HepG2 (cell line): ENCODE data around the gene RAC3. TPM values are rescaled to one million over a fixed set of nuclear protein-coding genes. Genes with fewer than 3 reads are reported as not detected.
A peak's percentile ranks its signal among the peaks of the same experiment; 100 is the strongest.

Experiments
- AGO1 ChIP-seq: fragments of 200-400 bp; formaldehyde crosslinking; IDR thresholded peaks from 2 replicates; pipeline ENCODE4 v1.6.1; 2017; ENCODE audit warnings: mild to moderate bottlenecking, low read depth, low read length, moderate library complexity; ENCODE audit not compliant: poor library complexity, severe bottlenecking
- AGO2 ChIP-seq: fragments of 200-400 bp; formaldehyde crosslinking; optimal IDR thresholded peaks from 2 replicates; pipeline ENCODE3; 2017; ENCODE audit warnings: mild to moderate bottlenecking, low read depth, low read length, moderate library complexity
- EED ChIP-seq: sonication (generic); formaldehyde crosslinking; IDR thresholded peaks from 2 replicates; pipeline ENCODE4 v1.5.0; 2020; ENCODE audit warnings: mild to moderate bottlenecking, missing genetic modification reagents
- FOXC1 ChIP-seq: sonication (generic); formaldehyde crosslinking; IDR thresholded peaks from 2 replicates; pipeline ENCODE4 v1.8.0; 2022; ENCODE audit warnings: mild to moderate bottlenecking, missing genetic modification reagents, borderline replicate concordance
- GTF2F1 ChIP-seq: fragments of 150-350 bp; IDR thresholded peaks from 2 replicates; pipeline ENCODE4 v1.6.1; 2014; ENCODE audit warnings: low read length
- HNRNPK ChIP-seq: fragments of 200-400 bp; formaldehyde crosslinking; IDR thresholded peaks from 2 replicates; pipeline ENCODE4 v1.6.1; 2018; ENCODE audit warnings: low read length, low read depth, moderate library complexity, mild to moderate bottlenecking; ENCODE audit not compliant: poor library complexity, severe bottlenecking
- MIXL1 ChIP-seq: IDR thresholded peaks from 2 replicates; pipeline ENCODE4 v1.6.1; 2016
- MTA1 ChIP-seq: sonication (generic); formaldehyde crosslinking; IDR thresholded peaks from 2 replicates; pipeline ENCODE4 v1.4.0; 2020; ENCODE audit warnings: missing genetic modification reagents, mild to moderate bottlenecking, borderline replicate concordance
- PAF1 ChIP-seq: IDR thresholded peaks from 2 replicates; pipeline ENCODE4 v1.6.1; 2016; ENCODE audit warnings: missing genetic modification reagents, missing compliant biosample characterization
- PHF20 ChIP-seq: sonication (generic); formaldehyde crosslinking; IDR thresholded peaks from 2 replicates; pipeline ENCODE4 v1.5.0; 2020; ENCODE audit warnings: mild to moderate bottlenecking, missing genetic modification reagents
- POLR2G ChIP-seq: fragments of 200-400 bp; formaldehyde crosslinking; IDR thresholded peaks from 2 replicates; pipeline ENCODE4 v1.6.1; 2018; ENCODE audit warnings: mild to moderate bottlenecking, low read depth, low read length, moderate library complexity
- RBFOX2 ChIP-seq: fragments of 200-400 bp; formaldehyde crosslinking; IDR thresholded peaks from 2 replicates; pipeline ENCODE4 v1.6.1; 2017; ENCODE audit warnings: low read depth, mild to moderate bottlenecking, low read length
- RBM39 ChIP-seq: fragments of 200-400 bp; formaldehyde crosslinking; IDR thresholded peaks from one replicate; pipeline ENCODE4 v1.6.1; 2018; ENCODE audit warnings: antibody characterized with exemption, mild to moderate bottlenecking, low read depth, low read length; ENCODE audit not compliant: poor library complexity, severe bottlenecking
- SP1 ChIP-seq, 2 experiments: fragments of 450-650 bp in 1 of 2; sonication (generic) in 1 of 2; formaldehyde crosslinking in 1 of 2; IDR thresholded peaks; 2 replicates each; pipeline versions ENCODE4 v1.4.0 to v1.6.1; 2016 to 2020; ENCODE audit warnings: missing genetic modification reagents in 1 of 2
- SSRP1 ChIP-seq: IDR thresholded peaks from 2 replicates; pipeline ENCODE4 v1.6.1; 2016; ENCODE audit warnings: control low read depth
- ZNF143 ChIP-seq: sonication (generic); formaldehyde crosslinking; IDR thresholded peaks from 2 replicates; pipeline ENCODE4 v1.4.0; 2020; ENCODE audit warnings: missing genetic modification reagents
- ZNF335 ChIP-seq: sonication (generic); formaldehyde crosslinking; IDR thresholded peaks from 2 replicates; pipeline ENCODE4 v1.4.0; 2020; ENCODE audit warnings: missing genetic modification reagents
- ZNF451 ChIP-seq: sonication (generic); formaldehyde crosslinking; IDR thresholded peaks from 2 replicates; pipeline ENCODE4 v1.5.0; 2020; ENCODE audit warnings: mild to moderate bottlenecking, missing genetic modification reagents
- polyA plus RNA-seq, 8 experiments: library from polyadenylated mRNA; depleted of rRNA in 3 of 8; stranded (reverse) in 7 of 8; unstranded in 1 of 8; fragments of >200 nt; fragmentation: Illumina TruSeq in 4 of 8; extraction: Trizol in 4 of 8; gene quantifications; 2 replicates each; pipeline versions ENCODE4 v1.2.1 to v1.2.3, GENCODE V29; 2011 to 2016; ENCODE audit warnings: low read depth in 4 of 8, missing spikeins in 1 of 8, mixed read lengths in 1 of 8; ENCODE audit not compliant: insufficient read depth in 1 of 8
- total RNA-seq, 5 experiments: library from RNA; depleted of rRNA; stranded (reverse); fragments of >200 nt; fragmentation: Illumina TruSeq; extraction: Trizol; gene quantifications; 2 replicates each; pipeline ENCODE4 v1.2.3, GENCODE V29; 2016; ENCODE audit warnings: low read depth in 1 of 5
- TF ChIP-seq, protein P1 (sequence below), 2 experiments: sonication (generic) in 1 of 2; formaldehyde crosslinking in 1 of 2; IDR thresholded peaks; 2 replicates each; pipeline versions ENCODE4 v1.6.1 to v1.9.0; 2014 to 2022; ENCODE audit warnings: antibody characterized with exemption in 1 of 2, borderline replicate concordance in 1 of 2, inconsistent platforms in 1 of 2, low read depth in 1 of 2, missing genetic modification reagents in 1 of 2

The RAC3 gene
- total and polyA plus RNA-seq, 2 of the 13 experiments (the other 11 are each of a cell fraction or from before 2014, with no cell fraction given): 10.5 to 21.3 TPM

DNA sequence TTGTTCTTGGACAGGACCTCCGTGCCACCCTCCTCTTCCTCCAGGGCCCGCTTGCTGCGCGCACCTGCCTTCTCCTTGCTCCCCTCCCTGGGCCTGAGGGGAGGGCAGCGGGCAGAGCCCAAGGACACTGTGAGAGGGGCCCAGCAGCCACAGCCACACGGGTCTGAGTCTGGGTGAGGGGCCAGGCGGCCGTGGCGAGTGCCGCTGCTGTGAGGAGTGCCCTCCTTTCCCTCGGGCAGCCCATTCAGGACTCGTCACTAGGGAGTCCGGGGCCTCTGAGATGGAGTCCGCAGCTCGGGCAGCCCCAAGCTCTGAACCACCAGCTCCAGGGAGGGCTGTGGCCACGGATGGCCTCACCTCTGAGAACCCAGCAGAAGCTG is 28.5 kb downstream of the RAC3 start (continued):
- TF ChIP-seq POLR2G: peak; percentile 33; the same call in 1 of the 2 replicates
- TF ChIP-seq PAF1 (CRISPR knock-in tag): 0 out of 2 replicates have a peak, but pooled peaks have one; percentile 41
- no peak for TF ChIP-seq EED (CRISPR knock-in tag)
- peak; percentile 47; the same call in 1 of the 2 replicates for TF ChIP-seq RBFOX2
- no peak for TF ChIP-seq HNRNPK
- no peak for TF ChIP-seq SP1 (IDR thresholded peaks at IDR 0.05)
- no peak for TF ChIP-seq SP1 (CRISPR knock-in tag; IDR thresholded peaks at IDR 0.05)
- TF ChIP-seq PHF20: no peak
- TF ChIP-seq SSRP1 (CRISPR knock-in tag): no peak
- TF ChIP-seq, protein P1, sequence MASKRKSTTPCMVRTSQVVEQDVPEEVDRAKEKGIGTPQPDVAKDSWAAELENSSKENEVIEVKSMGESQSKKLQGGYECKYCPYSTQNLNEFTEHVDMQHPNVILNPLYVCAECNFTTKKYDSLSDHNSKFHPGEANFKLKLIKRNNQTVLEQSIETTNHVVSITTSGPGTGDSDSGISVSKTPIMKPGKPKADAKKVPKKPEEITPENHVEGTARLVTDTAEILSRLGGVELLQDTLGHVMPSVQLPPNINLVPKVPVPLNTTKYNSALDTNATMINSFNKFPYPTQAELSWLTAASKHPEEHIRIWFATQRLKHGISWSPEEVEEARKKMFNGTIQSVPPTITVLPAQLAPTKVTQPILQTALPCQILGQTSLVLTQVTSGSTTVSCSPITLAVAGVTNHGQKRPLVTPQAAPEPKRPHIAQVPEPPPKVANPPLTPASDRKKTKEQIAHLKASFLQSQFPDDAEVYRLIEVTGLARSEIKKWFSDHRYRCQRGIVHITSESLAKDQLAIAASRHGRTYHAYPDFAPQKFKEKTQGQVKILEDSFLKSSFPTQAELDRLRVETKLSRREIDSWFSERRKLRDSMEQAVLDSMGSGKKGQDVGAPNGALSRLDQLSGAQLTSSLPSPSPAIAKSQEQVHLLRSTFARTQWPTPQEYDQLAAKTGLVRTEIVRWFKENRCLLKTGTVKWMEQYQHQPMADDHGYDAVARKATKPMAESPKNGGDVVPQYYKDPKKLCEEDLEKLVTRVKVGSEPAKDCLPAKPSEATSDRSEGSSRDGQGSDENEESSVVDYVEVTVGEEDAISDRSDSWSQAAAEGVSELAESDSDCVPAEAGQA (IDR thresholded peaks at IDR 0.05; ENCODE audit: low read depth): no peak
- TF ChIP-seq, protein P1 (CRISPR knock-in tag; IDR thresholded peaks at IDR 0.05; ENCODE audit: borderline replicate concordance): no peak
- TF ChIP-seq ZNF143 (CRISPR knock-in tag): no peak
- TF ChIP-seq AGO2: peak; percentile 16
- TF ChIP-seq MTA1: no peak; the same call in 1 of the 2 replicates
- TF ChIP-seq ZNF451: no peak
- peak; percentile 4 for TF ChIP-seq RBM39
- no peak for TF ChIP-seq GTF2F1
- no peak for TF ChIP-seq ZNF335 (CRISPR knock-in tag)
- no peak for TF ChIP-seq FOXC1 (CRISPR knock-in tag)
- peak; percentile 74 for TF ChIP-seq AGO1
- no peak for TF ChIP-seq MIXL1 (CRISPR knock-in tag)
